ENCODE data around the gene SYPL2. TPM values are rescaled to one million over a fixed set of nuclear protein-coding genes. Genes with fewer than 3 reads are reported as not detected.

The SYPL2 gene
- total RNA-seq, 1 experiment from 2014 or later, result 2.5 TPM

- Histone ChIP-seq H3T11ph (ENCODE audit: low read length) (no peak overlapping the region), H3K4ac (ENCODE audit: low read depth, low read length) (no peak overlapping the region), H4K20me1 (ENCODE audit: control insufficient read depth, insufficient read depth, insufficient read length) (no peaks in the 10 kb centered on the region), H2BK120ac (ENCODE audit: low read depth, low read length, poor library complexity, severe bottlenecking) (no peak overlapping the region), H4K8ac (replicated peaks; ENCODE audit: insufficient read length, low read depth, low read length) (no peak overlapping the region), H3K9me3 (ENCODE audit: control insufficient read depth, low read depth, low read length) (no peaks in the 10 kb centered on the region), H3K9ac (ENCODE audit: extremely low read depth, insufficient read length, low read length) (no peak overlapping the region), H3K23ac (ENCODE audit: insufficient read length, low read depth, low read length) (no peak overlapping the region), H3K14ac (ENCODE audit: insufficient read depth, low read length) (no peak overlapping the region), H4K91ac (ENCODE audit: insufficient read length, low read depth, low read length) (no peak overlapping the region), H3K18ac (ENCODE audit: insufficient read length, low read depth, low read length) (no peak overlapping the region), H3K4me1 (ENCODE audit: insufficient read depth, low read length) (peaks cover 2% of the 10 kb centered on the region; the same call in 1 of the 2 replicates), H2BK12ac (ENCODE audit: insufficient read length, low read depth, low read length) (no peak overlapping the region), H3K79me2 (ENCODE audit: insufficient read depth, low read length) (no peaks in the 10 kb centered on the region), H2BK20ac (ENCODE audit: low read depth, low read length, poor library complexity, severe bottlenecking) (no peak overlapping the region), H2AFZ (ENCODE audit: low read length) (no peak overlapping the region), H2BK15ac (ENCODE audit: low read depth, low read length) (no peak overlapping the region), H3K4me2 (ENCODE audit: insufficient read depth, insufficient read length, low read length) (no peak overlapping the region), H4K5ac (ENCODE audit: insufficient read length, low read depth, low read length) (no peak overlapping the region), H3K79me1 (ENCODE audit: insufficient read depth, low read depth, low read length, poor library complexity, severe bottlenecking) (no peaks in the 10 kb centered on the region), H3K27me3 (ENCODE audit: insufficient read depth, low read length) (no peaks in the 10 kb centered on the region), H3K56ac (ENCODE audit: insufficient read length, low read depth, low read length) (no peak overlapping the region), H2AK5ac (ENCODE audit: insufficient read length, low read length) (no peak overlapping the region), H3K27ac (ENCODE audit: insufficient read length, low read depth, low read length) (no peak overlapping the region), H3K23me2 (ENCODE audit: insufficient read length, low read depth, low read length, poor library complexity, severe bottlenecking) (peaks cover 11% of the 10 kb centered on the region), H2BK5ac (ENCODE audit: insufficient read length, low read length) (no peak overlapping the region)
- Mint-ChIP-seq H3K9me3 (no peaks in the 10 kb centered on the region), H3K4me3 (no peak overlapping the region; a peak in 1 of 5 replicates), H3K27ac (no peak overlapping the region; a peak in 1 of 7 replicates), H3K36me3 (ENCODE audit: insufficient read depth in 1 of 3, low read depth in 3 of 3) (peaks cover 5 to 53% (median 11%) of the 10 kb centered on the region in 3 experiments; a peak in 6 of 7 replicates), H3K27me3 (ENCODE audit: low read depth) (no peaks in the 10 kb centered on the region; the same call in 1 of the 2 replicates), H3K4me1 (peaks cover 12 to 20% of the 10 kb centered on the region in 2 experiments)
- no peak for DNase-seq
- WGBS (ENCODE audit: extremely low coverage, insufficient read length, low lambda C conversion rate), result no CpG with 5 or more reads among the region's 5 CpGs
- peak; percentile 51 for TF ChIP-seq CTCF (conservative IDR thresholded peaks at IDR 0.05)
Observed at GRCh38 chr1:109488201-109488600, 21.9 kb downstream of the SYPL2 start.
